IMR-90 (cell line): ENCODE results near the gene AUTS2. TPM values are rescaled to one million over a fixed set of nuclear protein-coding genes. Genes with fewer than 3 reads are reported as not detected.

Source experiments
- ATAC-seq: fragments of 200-7000 bp; cut with Tn5 transposase; 2 replicates; pipeline ENCODE4 v1.9.1; 2020; ENCODE audit warnings: low read depth, mild to moderate bottlenecking, moderate library complexity
- BruUV-seq: library from RNA; stranded (reverse); fragments of 400-500 nt; replicated peaks from 2 replicates; lab custom pipeline; 2021; lab: Mats Ljungman, UMichigan
- CTCF ChIA-PET: fragments of 300-600 bp; formaldehyde crosslinking; extraction: SDS; loops from one replicate; lab custom pipeline; 2021; ENCODE audit warnings: antibody characterized with exemption; lab: Yijun Ruan, JAX
- POLR2A ChIA-PET: fragments of 300-600 bp; sonication (Branson Sonifier 250); formaldehyde crosslinking; loops from one replicate; lab custom pipeline; 2022; ENCODE audit warnings: antibody characterized with exemption; ENCODE audit not compliant: unreplicated experiment; lab: Charles Lee
- DNase-seq: peaks from one replicate; pipeline ENCODE4 v3.0.0; 2013
- H2AFZ ChIP-seq: replicated peaks from 2 replicates; pipeline ENCODE3; 2013; ENCODE audit warnings: low read length, mild to moderate bottlenecking; ENCODE audit not compliant: poor library complexity
- H2AK5ac ChIP-seq: 2 replicates; pipeline ENCODE4 v1.6.1; 2013; ENCODE audit warnings: low read depth, low read length, inconsistent platforms
- H2AK9ac ChIP-seq: replicated peaks from 2 replicates; pipeline ENCODE3; 2013; ENCODE audit warnings: mild to moderate bottlenecking, low read depth, low read length, moderate library complexity; ENCODE audit not compliant: poor library complexity
- H2BK120ac ChIP-seq: 2 replicates; pipeline ENCODE4 v1.6.1; 2013; ENCODE audit warnings: low read depth, low read length, inconsistent platforms
- H2BK15ac ChIP-seq: 3 replicates; pipeline ENCODE4 v1.6.1; 2013; ENCODE audit warnings: low read depth, low read length, inconsistent platforms
- H2BK20ac ChIP-seq: 2 replicates; pipeline ENCODE4 v1.6.1; 2013; ENCODE audit warnings: low read depth, mild to moderate bottlenecking, inconsistent platforms, low read length, moderate library complexity
- H2BK5ac ChIP-seq: 2 replicates; pipeline ENCODE4 v1.6.1; 2013; ENCODE audit warnings: mild to moderate bottlenecking, low read depth, low read length, inconsistent platforms; ENCODE audit not compliant: poor library complexity, severe bottlenecking
- H3K14ac ChIP-seq: replicated peaks from 2 replicates; pipeline ENCODE4 v1.6.1; 2013; ENCODE audit warnings: low read depth, low read length, inconsistent platforms
- H3K18ac ChIP-seq: 2 replicates; pipeline ENCODE4 v1.6.1; 2013; ENCODE audit warnings: low read depth, low read length, control low read depth
- H3K23ac ChIP-seq: 2 replicates; pipeline ENCODE4 v1.6.1; 2013; ENCODE audit warnings: low read depth, low read length, inconsistent platforms
- H3K27ac ChIP-seq: 2 replicates; pipeline ENCODE4 v1.5.1; 2013; ENCODE audit warnings: mild to moderate bottlenecking, control low read depth, low read length; ENCODE audit not compliant: insufficient read depth
- H3K27me3 ChIP-seq: 2 replicates; pipeline ENCODE4 v1.6.1; 2013; ENCODE audit warnings: low read length; ENCODE audit not compliant: control insufficient read depth, insufficient read depth
- H3K36me3 ChIP-seq: 2 replicates; pipeline ENCODE4 v1.6.1; 2013; ENCODE audit warnings: low read length, mixed read lengths; ENCODE audit not compliant: control insufficient read depth, insufficient read depth
- H3K4ac ChIP-seq: 2 replicates; pipeline ENCODE4 v1.6.1; 2013; ENCODE audit warnings: low read depth, low read length, inconsistent platforms
- H3K4me1 ChIP-seq: 2 replicates; pipeline ENCODE4 v1.6.1; 2013; ENCODE audit warnings: low read length, mixed read lengths; ENCODE audit not compliant: control insufficient read depth, insufficient read depth
- H3K4me2 ChIP-seq: 2 replicates; pipeline ENCODE4 v1.6.1; 2013; ENCODE audit warnings: low read depth, mild to moderate bottlenecking, control low read depth, low read length, moderate library complexity
- H3K4me3 ChIP-seq: 2 replicates; pipeline ENCODE4 v1.5.1; 2013; ENCODE audit warnings: low read depth, mild to moderate bottlenecking, control low read depth, low read length, moderate library complexity; ENCODE audit not compliant: insufficient read depth
- H3K56ac ChIP-seq: 2 replicates; pipeline ENCODE4 v1.6.1; 2013; ENCODE audit warnings: low read length, inconsistent platforms; ENCODE audit not compliant: insufficient read depth; ENCODE audit errors: extremely low read depth
- H3K79me1 ChIP-seq, 2 experiments: 2 replicates each; pipeline ENCODE4 v1.6.1; 2013; ENCODE audit warnings: low read length in 2 of 2, inconsistent platforms in 1 of 2, low read depth in 1 of 2
- H3K9ac ChIP-seq: 2 replicates; pipeline ENCODE4 v1.6.1; 2013; ENCODE audit warnings: low read depth, low read length, control low read depth
- H3K9me1 ChIP-seq: 2 replicates; pipeline ENCODE4 v1.6.1; 2013; ENCODE audit warnings: low read length, inconsistent platforms; ENCODE audit not compliant: insufficient read depth
- H3K9me3 ChIP-seq: 2 replicates; pipeline ENCODE4 v1.6.1; 2013; ENCODE audit warnings: low read length; ENCODE audit not compliant: control insufficient read depth, insufficient read depth
- H4K20me1 ChIP-seq: 2 replicates; pipeline ENCODE4 v1.6.1; 2013; ENCODE audit warnings: low read length, inconsistent platforms; ENCODE audit not compliant: insufficient read depth
- H4K5ac ChIP-seq: 2 replicates; pipeline ENCODE4 v1.6.1; 2013; ENCODE audit warnings: mild to moderate bottlenecking, low read depth, low read length, control low read depth
- H4K8ac ChIP-seq, 2 experiments: 2 replicates each; pipeline ENCODE4 v1.6.1; 2013; ENCODE audit warnings: low read depth in 2 of 2, low read length in 2 of 2, control low read depth in 1 of 2, inconsistent platforms in 1 of 2
- H4K91ac ChIP-seq: 2 replicates; pipeline ENCODE4 v1.6.1; 2013; ENCODE audit warnings: low read depth, low read length, inconsistent platforms; ENCODE audit not compliant: insufficient read depth
- BHLHE40 ChIP-seq: fragments of 150-350 bp; IDR thresholded peaks from 2 replicates; pipeline ENCODE4 v1.6.1; 2016; ENCODE audit warnings: mild to moderate bottlenecking, low read depth, low read length
- CEBPB ChIP-seq: IDR thresholded peaks from 2 replicates; pipeline ENCODE4 v1.6.1; 2012; ENCODE audit warnings: low read depth, low read length, improper control_type of control experiment
- CHD1 ChIP-seq: IDR thresholded peaks from 2 replicates; pipeline ENCODE4 v1.6.1; 2012; ENCODE audit warnings: low read depth, low read length, improper control_type of control experiment
- CTCF ChIP-seq: conservative IDR thresholded peaks from 2 replicates; pipeline ENCODE4 v1.5.1; 2012; ENCODE audit warnings: mild to moderate bottlenecking, low read depth, low read length, improper control_type of control experiment
- ELK1 ChIP-seq: fragments of 150-350 bp; IDR thresholded peaks from 2 replicates; pipeline ENCODE4 v1.6.1; 2016; ENCODE audit warnings: low read depth, mild to moderate bottlenecking, low read length, moderate library complexity, borderline replicate concordance
- FOS ChIP-seq: fragments of 150-350 bp; IDR thresholded peaks from 2 replicates; pipeline ENCODE4 v1.6.1; 2016; ENCODE audit warnings: low read depth, low read length
- MAFK ChIP-seq: IDR thresholded peaks from 2 replicates; pipeline ENCODE4 v1.6.1; 2012; ENCODE audit warnings: low read depth, low read length, improper control_type of control experiment
- MAZ ChIP-seq: IDR thresholded peaks from 2 replicates; pipeline ENCODE4 v1.6.1; 2012; ENCODE audit warnings: low read depth, mild to moderate bottlenecking, low read length, improper control_type of control experiment, moderate library complexity, borderline replicate concordance
- MXI1 ChIP-seq: IDR thresholded peaks from 2 replicates; pipeline ENCODE4 v1.6.1; 2012; ENCODE audit warnings: low read depth, mild to moderate bottlenecking, low read length, moderate library complexity, borderline replicate concordance
- NFE2L2 ChIP-seq: fragments of 150-350 bp; IDR thresholded peaks from 2 replicates; pipeline ENCODE4 v1.6.1; 2016; ENCODE audit warnings: low read depth, mild to moderate bottlenecking, low read length
- POLR2A ChIP-seq: IDR thresholded peaks from 2 replicates; pipeline ENCODE4 v1.6.1; 2012; ENCODE audit warnings: mild to moderate bottlenecking, low read depth, low read length
- RAD21 ChIP-seq: IDR thresholded peaks from 2 replicates; pipeline ENCODE4 v1.6.1; 2012; ENCODE audit warnings: low read length, improper control_type of control experiment
- RCOR1 ChIP-seq: IDR thresholded peaks from 2 replicates; pipeline ENCODE4 v1.6.1; 2012; ENCODE audit warnings: mild to moderate bottlenecking, low read length, improper control_type of control experiment; ENCODE audit not compliant: insufficient replicate concordance
- RFX5 ChIP-seq: IDR thresholded peaks from 2 replicates; pipeline ENCODE4 v1.8.0; 2012; ENCODE audit warnings: low read depth, mild to moderate bottlenecking, low read length, moderate library complexity
- SMC3 ChIP-seq: fragments of 150-350 bp; IDR thresholded peaks from 2 replicates; pipeline ENCODE4 v1.6.1; 2016; ENCODE audit warnings: low read depth, mild to moderate bottlenecking, antibody characterized with exemption, low read length, moderate library complexity
- USF2 ChIP-seq: fragments of 150-350 bp; IDR thresholded peaks from 2 replicates; pipeline ENCODE4 v1.6.1; 2017; ENCODE audit warnings: mild to moderate bottlenecking, antibody characterized with exemption, low read length, low read depth
- WGBS, 2 experiments: methylation state at CpG; one replicate each; pipeline versions ENCODE4 v1.1.5 to v1.1.7; 2013; ENCODE audit warnings: missing lambda C conversion rate in 2 of 2; ENCODE audit not compliant: insufficient read length in 1 of 2; ENCODE audit errors: extremely low coverage in 2 of 2; 5-methylcytosine and 5-hydroxymethylcytosine counted together
- dilution Hi-C: fragments of 300-500 bp; cut with HindIII; formaldehyde crosslinking; loops from one replicate; pipeline ENCODE4 v1.14.3; 2018; ENCODE audit warnings: low sequenced_read_pairs; ENCODE audit not compliant: unreplicated experiment
- in situ Hi-C: fragments of 300-500 bp; cut with MboI; formaldehyde crosslinking; loops from 3 replicates; pipeline ENCODE4 v1.14.3; 2019; ENCODE audit warnings: low sequenced_read_pairs, inconsistent platforms, mixed read lengths
- intact Hi-C: fragments of 100-400 bp; cut with micrococcal nuclease; formaldehyde crosslinking; loops from 2 replicates; pipeline ENCODE4 v1.10.0; 2022
- polyA plus RNA-seq, 3 experiments: library from polyadenylated mRNA; depleted of rRNA; stranded (reverse); fragments of >200 nt; gene quantifications; 2 replicates each; pipeline ENCODE4 v1.2.3, GENCODE V29; 2012; ENCODE audit warnings: low replicate concordance in 1 of 3
- total RNA-seq: library from RNA; depleted of rRNA; stranded (reverse); fragments of >200 nt; gene quantifications from 2 replicates; pipeline ENCODE4 v1.2.3, GENCODE V29; 2012

The AUTS2 gene
- total and polyA plus RNA-seq, 2 of the 4 experiments (the other 2 are of a cell fraction) = 0.90 to 3.0 TPM

GRCh38 chr7:69632280-69632679 is 34.0 kb downstream of the AUTS2 start:
- Histone ChIP-seq H3K79me1 (no peaks in the 10 kb centered on the region), H4K8ac (no peak overlapping the region), H3K4me3 (no peak overlapping the region), H2BK20ac (no peak overlapping the region), H3K27me3 (no peaks in the 10 kb centered on the region), H4K20me1 (no peaks in the 10 kb centered on the region), H3K23ac (no peak overlapping the region), H3K36me3 (no peaks in the 10 kb centered on the region), H3K18ac (no peak overlapping the region), H3K56ac (no peak overlapping the region), H3K14ac (no peak overlapping the region), H2BK15ac (no peak overlapping the region), H3K4me1 (no peaks in the 10 kb centered on the region), H4K5ac (no peak overlapping the region), H2AK9ac (no peak overlapping the region), H3K9me3 (no peaks in the 10 kb centered on the region), H3K4ac (no peak overlapping the region), H4K91ac (no peak overlapping the region), H2BK120ac (no peak overlapping the region), H3K9ac (no peak overlapping the region), H3K27ac (no peak overlapping the region), H2AFZ (no peak overlapping the region), H2BK5ac (no peak overlapping the region), H3K4me2 (no peak overlapping the region), H2AK5ac (no peak overlapping the region), H3K9me1 (no peaks in the 10 kb centered on the region)
- in situ Hi-C loops = no loop called here
- no peak for TF ChIP-seq NFE2L2
- TF ChIP-seq BHLHE40 = no peak
- TF ChIP-seq CTCF = no peak
- TF ChIP-seq CHD1 = no peak
- no peak for TF ChIP-seq RAD21
- TF ChIP-seq RCOR1 = no peak
- TF ChIP-seq SMC3 = no peak
- TF ChIP-seq FOS = no peak
- TF ChIP-seq MAFK = no peak
- TF ChIP-seq POLR2A = no peak
- TF ChIP-seq MXI1 = no peak
- no peak for TF ChIP-seq MAZ
- no peak for TF ChIP-seq ELK1
- TF ChIP-seq RFX5 = no peak
- no peak for TF ChIP-seq USF2
- no peak for TF ChIP-seq CEBPB
- dilution Hi-C loops = no loop called here
- ATAC-seq (no peak), DNase-seq (no peak)
- POLR2A ChIA-PET = no interaction called here
- no CpG with 5 or more reads among the region's 3 CpGs for WGBS, 2 experiments
- intact Hi-C loops = no loop called here
- CTCF ChIA-PET = no interaction called here
- BruUV-seq = no TSS peak
